HepG2 (cell line): ENCODE results near the gene ZER1. TPM values are rescaled to one million over a fixed set of nuclear protein-coding genes. Genes with fewer than 3 reads are reported as not detected.

Source experiments
- BRD4 ChIP-seq: sonication (generic); formaldehyde crosslinking; IDR thresholded peaks from 2 replicates; pipeline ENCODE4 v1.4.0; 2020; ENCODE audit warnings: missing genetic modification reagents
- FOXO1 ChIP-seq: sonication (generic); formaldehyde crosslinking; IDR thresholded peaks from 2 replicates; pipeline ENCODE4 v1.4.0; 2020; ENCODE audit warnings: missing genetic modification reagents
- GMEB1 ChIP-seq: sonication (generic); formaldehyde crosslinking; IDR thresholded peaks from 2 replicates; pipeline ENCODE4 v1.5.1; 2020; ENCODE audit warnings: missing genetic modification reagents, mild to moderate bottlenecking, borderline replicate concordance
- HMG20A ChIP-seq: IDR thresholded peaks from 2 replicates; pipeline ENCODE4 v1.6.1; 2016; ENCODE audit warnings: borderline replicate concordance
- HNRNPK ChIP-seq: fragments of 200-400 bp; formaldehyde crosslinking; IDR thresholded peaks from 2 replicates; pipeline ENCODE4 v1.6.1; 2018; ENCODE audit warnings: low read length, low read depth, moderate library complexity, mild to moderate bottlenecking; ENCODE audit not compliant: poor library complexity, severe bottlenecking
- KDM6A ChIP-seq: IDR thresholded peaks from 2 replicates; pipeline ENCODE4 v1.6.1; 2016; ENCODE audit warnings: low read depth
- MIXL1 ChIP-seq: IDR thresholded peaks from 2 replicates; pipeline ENCODE4 v1.6.1; 2016
- PAX8 ChIP-seq: sonication (generic); formaldehyde crosslinking; IDR thresholded peaks from 2 replicates; pipeline ENCODE4 v1.8.0; 2022; ENCODE audit warnings: mild to moderate bottlenecking, missing genetic modification reagents, borderline replicate concordance
- PPARG ChIP-seq: conservative IDR thresholded peaks from 2 replicates; pipeline ENCODE4 v1.6.1; 2016; ENCODE audit warnings: missing biosample characterization, missing genetic modification reagents
- TCF12 ChIP-seq, 2 experiments: fragments of 450-650 bp in 1 of 2; sonication (generic) in 1 of 2; formaldehyde crosslinking in 1 of 2; IDR thresholded peaks; 2 replicates each; pipeline versions ENCODE4 v1.6.1 to v1.8.0; 2017 to 2022; ENCODE audit warnings: antibody characterized with exemption in 1 of 2, mild to moderate bottlenecking in 1 of 2, missing genetic modification reagents in 1 of 2, moderate library complexity in 1 of 2
- ZNF121 ChIP-seq: sonication (generic); formaldehyde crosslinking; IDR thresholded peaks from 2 replicates; pipeline ENCODE4 v1.5.0; 2020; ENCODE audit warnings: mild to moderate bottlenecking, missing genetic modification reagents
- ZNF296 ChIP-seq: sonication (generic); formaldehyde crosslinking; conservative IDR thresholded peaks from 2 replicates; pipeline ENCODE4 v1.5.0; 2020; ENCODE audit warnings: mild to moderate bottlenecking, missing genetic modification reagents
- ZNF468 ChIP-seq: sonication (generic); formaldehyde crosslinking; IDR thresholded peaks from 2 replicates; pipeline ENCODE4 v1.8.0; 2022; ENCODE audit warnings: mild to moderate bottlenecking, moderate library complexity, missing genetic modification reagents
- ZNF501 ChIP-seq: sonication (generic); formaldehyde crosslinking; IDR thresholded peaks from 2 replicates; pipeline ENCODE4 v1.5.1; 2020; ENCODE audit warnings: mild to moderate bottlenecking, moderate library complexity, missing genetic modification reagents
- ZNF609 ChIP-seq: sonication (generic); formaldehyde crosslinking; IDR thresholded peaks from 2 replicates; pipeline ENCODE4 v1.4.0; 2020; ENCODE audit warnings: mild to moderate bottlenecking, missing genetic modification reagents, borderline replicate concordance
- ZNF639 ChIP-seq: conservative IDR thresholded peaks from 2 replicates; pipeline ENCODE4 v1.6.1; 2018; ENCODE audit warnings: missing genetic modification reagents
- ZNF703 ChIP-seq: sonication (generic); formaldehyde crosslinking; IDR thresholded peaks from 2 replicates; pipeline ENCODE4 v1.5.1; 2020; ENCODE audit warnings: missing genetic modification reagents, mild to moderate bottlenecking, moderate library complexity, borderline replicate concordance
- ZNF766 ChIP-seq: sonication (generic); formaldehyde crosslinking; IDR thresholded peaks from 2 replicates; pipeline ENCODE4 v1.5.0; 2020; ENCODE audit warnings: missing genetic modification reagents, borderline replicate concordance
- ZXDC ChIP-seq: sonication (generic); formaldehyde crosslinking; IDR thresholded peaks from 2 replicates; pipeline ENCODE4 v1.5.0; 2020; ENCODE audit warnings: mild to moderate bottlenecking, missing genetic modification reagents
- polyA plus RNA-seq, 8 experiments: library from polyadenylated mRNA; depleted of rRNA in 3 of 8; stranded (reverse) in 7 of 8; unstranded in 1 of 8; fragments of >200 nt; fragmentation: Illumina TruSeq in 4 of 8; extraction: Trizol in 4 of 8; gene quantifications; 2 replicates each; pipeline versions ENCODE4 v1.2.1 to v1.2.3, GENCODE V29; 2011 to 2016; ENCODE audit warnings: low read depth in 4 of 8, missing spikeins in 1 of 8, mixed read lengths in 1 of 8; ENCODE audit not compliant: insufficient read depth in 1 of 8
- total RNA-seq, 5 experiments: library from RNA; depleted of rRNA; stranded (reverse); fragments of >200 nt; fragmentation: Illumina TruSeq; extraction: Trizol; gene quantifications; 2 replicates each; pipeline ENCODE4 v1.2.3, GENCODE V29; 2016; ENCODE audit warnings: low read depth in 1 of 5

ZER1 gene
- total and polyA plus RNA-seq, 2 of the 13 experiments (the other 11 are each of a cell fraction or from before 2014, with no cell fraction given), result 7.7 to 40.0 TPM

GRCh38 chr9:128702445-128702948, 69.2 kb downstream of the ZER1 start, which contains the start of gene PKN3 (continued):
- TF ChIP-seq HNRNPK (peak; percentile 59), ZNF296 (CRISPR knock-in tag) (no peak), ZXDC (CRISPR knock-in tag) (no peak), ZNF121 (peak; percentile 69), KDM6A (no peak), ZNF501 (CRISPR knock-in tag) (peak; percentile 74), GMEB1 (CRISPR knock-in tag) (peak; percentile 18; the same call in 1 of the 2 replicates), PPARG (CRISPR knock-in tag) (peak; percentile 20; the same call in 1 of the 2 replicates), FOXO1 (CRISPR knock-in tag) (no peak), ZNF766 (CRISPR knock-in tag) (no peak), BRD4 (CRISPR knock-in tag) (no peak), MIXL1 (no peak), PAX8 (CRISPR knock-in tag) (no peak), ZNF639 (CRISPR knock-in tag) (no peak; the same call in none of the 2 replicates), TCF12 (IDR thresholded peaks at IDR 0.05) (no peak), TCF12 (CRISPR knock-in tag; IDR thresholded peaks at IDR 0.05) (peak; percentile 42; the same call in 1 of the 2 replicates), ZNF703 (no peak), ZNF468 (no peak), HMG20A (CRISPR knock-in tag) (no peak), ZNF609 (no peak)
